BJ (cell line): ENCODE data around the gene F12. TPM values are rescaled to one million over a fixed set of nuclear protein-coding genes. Genes with fewer than 3 reads are reported as not detected.

Experiments used
- CTCF ChIA-PET: fragments of 350-600 bp; formaldehyde crosslinking; extraction: SDS; loops from one replicate; lab custom pipeline; 2021; ENCODE audit warnings: antibody characterized with exemption, inconsistent platforms; lab: Yijun Ruan, JAX
- POLR2A ChIA-PET: fragments of 300-600 bp; sonication (Branson Sonifier 250); formaldehyde crosslinking; extraction: SDS; loops from one replicate; lab custom pipeline; 2021; ENCODE audit warnings: antibody characterized with exemption; lab: Charles Lee
- DNase-seq: peaks from one replicate; pipeline ENCODE4 v3.0.0-alpha.2; 2011; ENCODE audit warnings: low read depth
- H3K27me3 ChIP-seq: 2 replicates; pipeline ENCODE4 v1.6.0; 2011; ENCODE audit warnings: low read length; ENCODE audit not compliant: control insufficient read depth, insufficient read depth
- H3K36me3 ChIP-seq: 2 replicates; pipeline ENCODE4 v1.5.1; 2011; ENCODE audit warnings: low read length; ENCODE audit not compliant: control insufficient read depth, insufficient read depth
- H3K4me3 ChIP-seq: 2 replicates; pipeline ENCODE4 v1.5.1; 2011; ENCODE audit warnings: low read depth, mild to moderate bottlenecking, control low read depth, low read length
- polyA plus RNA-seq: library from polyadenylated mRNA; depleted of rRNA; stranded (reverse); fragments of >200 nt; gene quantifications from 2 replicates; pipeline ENCODE4 v1.2.3, GENCODE V29; 2011
- TF ChIP-seq, protein P1 (sequence below): IDR thresholded peaks from 2 replicates; pipeline ENCODE4 v1.5.1; 2011; ENCODE audit warnings: low read depth, mild to moderate bottlenecking, control low read depth, inconsistent platforms, low read length, moderate library complexity; ENCODE audit not compliant: insufficient read depth

F12 gene
- polyA plus RNA-seq, 1 experiment: 0.69 TPM

DNA sequence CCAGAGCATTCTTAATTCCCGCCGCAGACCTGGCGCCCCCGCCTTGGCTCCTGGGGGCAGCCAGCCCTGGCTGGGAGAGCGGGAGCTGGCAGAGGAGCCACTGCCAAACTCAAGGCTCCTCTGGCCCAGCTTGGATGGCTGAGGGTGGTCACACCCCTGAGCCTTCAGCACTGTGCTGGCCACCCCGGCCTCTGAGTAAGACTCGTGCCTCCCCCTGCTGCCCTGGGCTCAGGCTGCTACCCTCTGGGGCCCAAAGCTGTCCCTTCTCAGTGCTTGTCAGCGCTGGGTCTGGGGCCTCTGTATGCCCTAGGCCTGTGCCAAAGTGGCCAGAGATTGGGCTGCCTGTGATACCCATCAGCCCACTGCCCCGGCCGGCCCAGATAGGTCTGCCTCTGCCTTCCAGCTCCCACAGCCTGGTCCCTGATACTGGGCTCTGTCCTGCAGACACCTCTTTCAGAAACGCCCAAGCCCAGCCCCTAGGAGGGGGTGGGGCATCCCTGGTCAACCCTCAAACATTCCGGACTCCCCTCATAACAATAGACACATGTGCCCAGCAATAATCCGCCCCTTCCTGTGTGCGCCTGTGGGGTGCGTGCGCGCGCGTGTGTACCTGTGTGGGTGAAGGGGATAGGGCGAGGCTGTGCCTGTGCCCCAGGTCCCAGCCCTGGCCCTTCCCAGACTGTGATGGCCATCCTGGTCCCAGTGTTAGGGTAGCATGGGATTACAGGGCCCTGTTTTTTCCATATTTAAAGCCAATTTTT lies 32.9 kb upstream of the F12 start:
- ChIA-PET POLR2A (no interaction called here), CTCF (interaction anchor here (1.1 to 18.6 kb wide), 4 partner anchors 8 to 52 kb away, joined by 3 to 352 read pairs (median 110); partner anchors contain the start of genes F12 and PFN3)
- TF ChIP-seq, protein P1, sequence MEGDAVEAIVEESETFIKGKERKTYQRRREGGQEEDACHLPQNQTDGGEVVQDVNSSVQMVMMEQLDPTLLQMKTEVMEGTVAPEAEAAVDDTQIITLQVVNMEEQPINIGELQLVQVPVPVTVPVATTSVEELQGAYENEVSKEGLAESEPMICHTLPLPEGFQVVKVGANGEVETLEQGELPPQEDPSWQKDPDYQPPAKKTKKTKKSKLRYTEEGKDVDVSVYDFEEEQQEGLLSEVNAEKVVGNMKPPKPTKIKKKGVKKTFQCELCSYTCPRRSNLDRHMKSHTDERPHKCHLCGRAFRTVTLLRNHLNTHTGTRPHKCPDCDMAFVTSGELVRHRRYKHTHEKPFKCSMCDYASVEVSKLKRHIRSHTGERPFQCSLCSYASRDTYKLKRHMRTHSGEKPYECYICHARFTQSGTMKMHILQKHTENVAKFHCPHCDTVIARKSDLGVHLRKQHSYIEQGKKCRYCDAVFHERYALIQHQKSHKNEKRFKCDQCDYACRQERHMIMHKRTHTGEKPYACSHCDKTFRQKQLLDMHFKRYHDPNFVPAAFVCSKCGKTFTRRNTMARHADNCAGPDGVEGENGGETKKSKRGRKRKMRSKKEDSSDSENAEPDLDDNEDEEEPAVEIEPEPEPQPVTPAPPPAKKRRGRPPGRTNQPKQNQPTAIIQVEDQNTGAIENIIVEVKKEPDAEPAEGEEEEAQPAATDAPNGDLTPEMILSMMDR: no peak
- no peak for DNase-seq
- Histone ChIP-seq H3K27me3 (no peaks in the 10 kb centered on the region), H3K4me3 (no peak overlapping the region), H3K36me3 (peaks cover 6% of the 10 kb centered on the region; the same call in 1 of the 2 replicates)

DNA sequence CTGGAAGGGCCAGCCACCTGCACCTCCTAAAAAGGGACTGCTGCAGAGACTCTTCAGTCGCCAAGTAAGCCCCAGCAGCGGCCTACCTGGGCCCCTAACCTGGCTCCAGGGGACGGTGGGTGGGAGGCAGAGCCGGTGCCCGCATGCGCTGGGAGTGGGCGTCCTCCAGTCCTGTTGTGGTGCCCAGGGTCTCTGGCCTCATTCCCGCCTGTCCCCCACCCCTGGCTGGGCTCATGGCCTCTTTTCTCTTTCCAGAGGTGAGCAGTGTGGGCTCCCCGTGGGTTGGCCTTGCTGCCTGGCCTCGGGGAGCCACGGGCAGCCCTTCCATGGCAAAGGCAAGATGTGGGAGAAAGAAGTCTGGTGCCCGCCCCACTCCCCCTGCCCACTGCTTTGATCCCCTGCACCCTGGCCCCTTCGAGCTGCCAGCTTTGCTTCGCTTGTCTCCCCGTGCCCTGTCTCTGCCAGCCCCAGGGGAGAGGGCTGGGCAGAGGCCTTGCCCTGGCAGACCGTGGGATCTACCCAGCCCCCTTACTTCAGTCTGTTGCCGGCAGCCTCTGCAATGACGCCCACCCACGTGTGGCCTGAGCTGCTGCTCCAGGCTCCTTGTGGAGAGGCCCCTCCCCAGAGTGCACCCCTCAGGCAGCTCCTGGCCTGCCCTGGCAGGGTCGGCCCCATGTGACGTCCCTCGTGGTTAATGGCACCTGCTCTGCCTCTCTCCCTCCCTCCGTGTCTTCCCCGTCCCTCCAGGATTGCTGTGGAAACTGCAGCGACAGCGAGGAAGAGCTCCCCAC lies 31.8 kb upstream of the F12 start:
- CTCF ChIA-PET: interaction anchor here (1.0 to 17.3 kb wide), 3 partner anchors 37 to 51 kb away, joined by 3 to 217 read pairs (median 5); no protein-coding TSS in a partner anchor
- no peak for DNase-seq
- POLR2A ChIA-PET: no interaction called here
- peaks cover 9% of the 10 kb centered on the region; the same call in 1 of the 2 replicates for H3K36me3 ChIP-seq
- H3K4me3 ChIP-seq: no peak overlapping the region
- TF ChIP-seq, protein P1: no peak
- H3K27me3 ChIP-seq: no peaks in the 10 kb centered on the region

DNA sequence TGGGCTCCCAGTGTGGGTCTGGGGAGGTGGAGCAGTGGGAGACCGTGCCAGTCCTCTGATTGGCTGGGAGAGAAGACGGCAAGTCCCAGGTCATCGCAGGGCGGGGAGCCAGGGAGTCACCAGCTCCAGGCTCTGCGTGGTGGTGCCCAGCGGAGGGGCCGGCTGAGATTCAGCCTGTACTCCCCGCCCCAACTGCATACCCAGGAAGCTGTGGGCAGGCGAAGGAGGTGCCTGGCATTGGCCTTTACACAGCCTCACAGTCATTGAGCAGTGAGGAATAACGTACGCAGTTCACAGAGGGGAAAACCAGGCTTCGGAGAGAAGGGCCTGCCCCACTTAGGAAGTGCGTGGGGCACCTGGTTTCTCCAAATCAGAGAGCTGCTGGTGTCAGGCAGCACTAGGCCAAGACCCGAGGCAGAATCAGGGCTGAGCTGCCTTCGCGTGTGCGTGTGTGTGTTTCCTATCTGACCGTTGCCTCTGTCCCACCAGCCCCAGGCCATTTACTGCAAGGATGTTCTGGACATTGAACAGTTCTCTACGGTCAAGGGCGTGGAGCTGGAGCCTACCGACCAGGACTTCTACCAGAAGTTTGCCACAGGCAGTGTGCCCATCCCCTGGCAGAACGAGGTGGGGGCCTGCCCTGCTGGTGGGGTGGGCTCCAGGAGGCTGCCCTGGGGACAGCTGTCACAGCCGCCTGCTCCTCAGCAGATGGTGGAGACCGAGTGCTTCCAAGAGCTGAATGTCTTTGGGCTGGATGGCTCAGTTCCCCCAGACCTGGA lies 31.0 kb upstream of the F12 start:
- TF ChIP-seq, protein P1: no peak
- POLR2A ChIA-PET: interaction anchor here (0.6 kb wide), 1 partner anchor 512 kb away, joined by 7 read pairs; no protein-coding TSS in a partner anchor

DNA sequence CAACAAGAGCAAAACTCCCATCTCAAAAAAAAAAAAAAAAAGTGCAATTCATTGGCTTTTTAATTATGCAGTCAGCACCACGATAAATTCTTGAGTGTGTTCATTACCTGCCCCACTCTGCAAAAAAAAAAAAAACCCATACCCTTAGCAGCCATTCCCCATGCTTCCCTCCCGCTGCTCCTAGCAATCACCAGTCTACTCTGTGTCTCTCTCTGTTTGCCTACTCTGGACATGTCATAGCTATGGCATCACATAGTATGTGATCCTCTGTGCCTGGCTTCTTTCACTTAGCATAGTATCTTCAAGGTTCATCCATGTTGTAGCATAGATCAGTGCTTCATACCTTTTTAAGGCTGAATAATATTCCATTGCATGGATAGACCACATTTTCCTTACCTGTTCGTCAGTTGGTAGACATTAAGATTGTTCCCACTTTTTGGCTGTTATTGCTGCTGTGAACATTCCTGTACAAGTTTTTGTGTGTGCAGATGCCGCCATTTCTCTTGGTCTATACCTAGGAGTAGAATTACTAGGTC lies 30.2 kb upstream of the F12 start:
- Histone ChIP-seq H3K36me3 (peaks cover 15% of the 10 kb centered on the region), H3K27me3 (no peaks in the 10 kb centered on the region), H3K4me3 (no peak overlapping the region)
- no peak for DNase-seq
- TF ChIP-seq, protein P1: no peak
- ChIA-PET CTCF (interaction anchor here (1.1 to 17.3 kb wide), 3 partner anchors 16 to 49 kb away, joined by 5 to 217 read pairs (median 15); no protein-coding TSS in a partner anchor), POLR2A (no interaction called here)

More for the DNA sequence above, 31.0 kb upstream of the F12 start:
- no peak overlapping the region for H3K4me3 ChIP-seq
- DNase-seq: no peak
- CTCF ChIA-PET: interaction anchor here (1.0 to 17.3 kb wide), 3 partner anchors 15 to 50 kb away, joined by 5 to 217 read pairs (median 5); no protein-coding TSS in a partner anchor
- H3K36me3 ChIP-seq: peaks cover 12% of the 10 kb centered on the region
- H3K27me3 ChIP-seq: no peaks in the 10 kb centered on the region
